GM10248 (cell line): ENCODE data around the gene MAST3.

Source experiments
- CTCF ChIA-PET: fragments of 300-600 bp; sonication (Branson Sonifier 250); formaldehyde crosslinking; extraction: SDS; loops from one replicate; lab custom pipeline; 2021; ENCODE audit warnings: antibody characterized with exemption; lab: Yijun Ruan, JAX
- POLR2A ChIA-PET: fragments of 350-650 bp; sonication (Branson Sonifier 250); formaldehyde crosslinking; extraction: SDS; loops from one replicate; lab custom pipeline; 2020; ENCODE audit warnings: antibody characterized with exemption; lab: Yijun Ruan, JAX
- DNase-seq: peaks from one replicate; pipeline ENCODE4 v3.0.0; 2012; ENCODE audit errors: extremely low spot score
- TF ChIP-seq, protein P1 (sequence below): IDR thresholded peaks from 2 replicates; pipeline ENCODE4 v1.5.1; 2012; ENCODE audit warnings: mild to moderate bottlenecking, low read depth; ENCODE audit errors: extremely low read depth, missing control alignments, control extremely low read depth

Gene MAST3

DNA sequence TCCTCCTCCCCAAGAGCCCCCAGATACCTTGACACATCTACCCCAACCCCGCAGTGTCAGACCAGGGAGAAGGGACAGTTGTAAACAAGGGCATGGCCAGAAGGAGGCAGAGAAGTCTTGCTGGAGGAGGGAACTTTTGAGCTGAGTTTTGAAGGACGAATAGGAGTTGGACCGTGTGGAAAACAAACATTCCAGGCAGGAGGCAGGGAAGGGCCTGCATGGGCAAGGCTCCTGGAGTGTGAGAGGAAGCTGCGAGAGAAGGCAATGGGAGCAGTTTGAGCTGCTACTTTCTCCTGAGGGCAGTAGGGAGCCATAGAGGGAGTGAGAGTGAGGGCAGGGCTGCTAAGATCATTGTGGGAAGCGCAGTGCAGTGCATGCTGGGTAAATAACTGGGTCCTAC is 34.1 kb upstream of the MAST3 start:
- no peak for DNase-seq
- ChIA-PET POLR2A (no interaction called here), CTCF (interaction anchor here (1.0 to 1.5 kb wide), 3 partner anchors 12 to 125 kb away, joined by 3 read pairs; no protein-coding TSS in a partner anchor)
- TF ChIP-seq, protein P1, sequence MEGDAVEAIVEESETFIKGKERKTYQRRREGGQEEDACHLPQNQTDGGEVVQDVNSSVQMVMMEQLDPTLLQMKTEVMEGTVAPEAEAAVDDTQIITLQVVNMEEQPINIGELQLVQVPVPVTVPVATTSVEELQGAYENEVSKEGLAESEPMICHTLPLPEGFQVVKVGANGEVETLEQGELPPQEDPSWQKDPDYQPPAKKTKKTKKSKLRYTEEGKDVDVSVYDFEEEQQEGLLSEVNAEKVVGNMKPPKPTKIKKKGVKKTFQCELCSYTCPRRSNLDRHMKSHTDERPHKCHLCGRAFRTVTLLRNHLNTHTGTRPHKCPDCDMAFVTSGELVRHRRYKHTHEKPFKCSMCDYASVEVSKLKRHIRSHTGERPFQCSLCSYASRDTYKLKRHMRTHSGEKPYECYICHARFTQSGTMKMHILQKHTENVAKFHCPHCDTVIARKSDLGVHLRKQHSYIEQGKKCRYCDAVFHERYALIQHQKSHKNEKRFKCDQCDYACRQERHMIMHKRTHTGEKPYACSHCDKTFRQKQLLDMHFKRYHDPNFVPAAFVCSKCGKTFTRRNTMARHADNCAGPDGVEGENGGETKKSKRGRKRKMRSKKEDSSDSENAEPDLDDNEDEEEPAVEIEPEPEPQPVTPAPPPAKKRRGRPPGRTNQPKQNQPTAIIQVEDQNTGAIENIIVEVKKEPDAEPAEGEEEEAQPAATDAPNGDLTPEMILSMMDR = no peak

DNA sequence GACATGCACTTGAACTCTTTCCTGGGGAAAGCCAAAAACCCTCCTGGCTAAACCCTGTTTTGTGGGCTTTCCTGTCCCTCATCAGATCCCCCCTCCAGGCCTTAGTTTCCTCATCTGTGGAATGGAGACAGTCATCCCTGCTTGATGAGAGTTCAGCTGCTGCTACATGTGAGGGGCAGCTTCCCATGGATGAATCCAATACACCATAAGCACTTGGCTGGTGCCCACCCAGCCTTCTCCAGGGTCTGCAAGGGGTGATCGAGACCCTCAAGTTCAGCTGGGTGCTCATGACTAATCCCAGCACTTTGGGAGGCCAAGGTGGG is 32.4 kb upstream of the MAST3 start:
- POLR2A ChIA-PET = no interaction called here
- DNase-seq = no peak
- TF ChIP-seq, protein P1 = no peak
- CTCF ChIA-PET = interaction anchor here (1.3 kb wide), 1 partner anchor 10 kb away, joined by 5 read pairs; no protein-coding TSS in a partner anchor

DNA sequence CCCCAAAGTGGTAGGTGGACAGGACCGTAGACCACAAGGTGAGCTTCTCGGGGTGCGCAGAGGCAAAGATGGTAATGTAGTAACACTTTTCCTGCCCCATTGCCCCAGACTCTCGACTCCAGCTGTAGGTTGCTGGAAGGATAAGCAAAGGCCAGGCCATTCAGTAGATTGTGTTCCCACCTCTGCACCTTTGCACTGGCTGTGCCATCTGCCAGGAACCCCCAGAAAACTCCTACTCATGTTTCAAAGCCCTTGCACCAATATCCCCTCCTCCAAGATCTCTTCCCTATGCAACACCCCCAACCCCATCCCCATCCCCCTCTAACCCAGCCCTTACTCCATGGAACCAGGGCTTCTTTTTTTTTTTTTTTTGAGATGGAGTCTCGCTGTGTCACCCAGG is 29.2 kb upstream of the MAST3 start:
- TF ChIP-seq, protein P1 = no peak
- no peak for DNase-seq
- CTCF ChIA-PET = no interaction called here
- POLR2A ChIA-PET = interaction anchor here (0.5 kb wide), 1 partner anchor 38 kb away, joined by 3 read pairs; no protein-coding TSS in a partner anchor

GRCh38 chr19:18069383-18069782 is 28.2 kb upstream of the MAST3 start:
- ChIA-PET CTCF (interaction anchor here (0.9 to 3.1 kb wide), 3 partner anchors 10 to 131 kb away, joined by 3 to 8 read pairs (median 3); no protein-coding TSS in a partner anchor), POLR2A (no interaction called here)
- TF ChIP-seq, protein P1 = no peak
- no peak for DNase-seq

DNA sequence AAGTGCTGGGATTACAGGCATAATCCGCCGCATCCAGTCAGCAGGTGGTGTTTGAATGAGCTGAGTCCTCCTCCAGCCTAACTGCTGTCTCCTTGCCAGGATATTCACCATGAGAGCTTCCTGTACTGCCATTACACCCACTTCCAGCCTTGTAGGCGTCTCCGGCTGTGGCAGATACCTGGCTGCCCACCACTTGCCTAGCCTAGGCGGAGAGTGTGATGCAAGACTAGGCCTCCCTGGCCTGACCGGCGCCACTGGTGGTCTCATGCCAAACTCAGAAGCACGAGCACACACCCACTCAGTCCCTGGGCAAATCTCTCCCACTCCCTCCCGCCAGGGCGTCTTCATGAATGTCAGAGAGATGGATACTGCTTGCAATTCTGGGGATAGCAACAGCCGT is 27.4 kb upstream of the MAST3 start:
- TF ChIP-seq, protein P1 = no peak
- DNase-seq = no peak
- ChIA-PET POLR2A (no interaction called here), CTCF (interaction anchor here (0.9 to 3.1 kb wide), 7 partner anchors 11 to 182 kb away, joined by 3 to 8 read pairs (median 3); no protein-coding TSS in a partner anchor)

- POLR2A ChIA-PET = no interaction called here
- TF ChIP-seq, protein P1 = no peak
- no peak for DNase-seq
- CTCF ChIA-PET = interaction anchor here (1.3 kb wide), 1 partner anchor 15 kb away, joined by 3 read pairs; no protein-coding TSS in a partner anchor
Measured at GRCh38 chr19:18072335-18072734, 25.2 kb upstream of the MAST3 start.
